Left renal cortex interstitium (tissue), 4 donors: Measurements from ENCODE around the gene PRADC1. TPM values are rescaled to one million over a fixed set of nuclear protein-coding genes. Genes with fewer than 3 reads are reported as not detected.
"Not testable (repeated sequence)": the region's sequence is repeated elsewhere in the genome, so short reads cannot be mapped to it uniquely, and the experiment has no call there.

Experiments used
- DNase-seq, 4 donors: peaks; one replicate each; pipeline ENCODE4 v3.0.0-alpha.2; 2013; ENCODE audit warnings: low read depth in 4 of 4, low spot score in 2 of 4, missing footprints in 1 of 4
- polyA plus RNA-seq, 4 donors: library from polyadenylated mRNA; unstranded; fragments of 120-200 nt; gene quantifications; one replicate each; pipeline ENCODE4 v1.2.1, GENCODE V29; 2013; ENCODE audit not compliant: insufficient read length in 4 of 4

Gene PRADC1
- polyA plus RNA-seq, 4 donors, result 12.2 to 17.8 (median 14.4) TPM

DNA sequence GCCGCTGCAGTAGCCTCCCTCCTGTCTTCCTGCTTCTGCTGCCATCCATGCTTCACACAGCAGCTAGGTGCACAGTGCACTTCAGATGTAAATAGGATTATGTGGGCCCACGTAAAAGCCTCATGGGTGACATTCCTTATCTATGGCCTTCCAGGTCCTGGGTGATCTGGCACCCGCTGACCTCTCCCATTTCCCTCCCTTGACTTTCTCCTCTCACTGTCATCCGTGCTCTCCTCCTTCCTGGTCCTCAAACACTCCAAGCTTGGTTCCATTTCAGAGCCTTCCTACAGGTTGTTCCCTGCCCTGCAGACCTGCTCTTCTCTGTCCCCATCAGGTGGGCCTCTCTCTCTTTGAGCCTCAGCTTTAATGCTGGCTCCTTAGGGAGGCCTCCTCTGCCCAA lies 23.0 kb downstream of the PRADC1 start:
- DNase-seq, result no peak

DNA sequence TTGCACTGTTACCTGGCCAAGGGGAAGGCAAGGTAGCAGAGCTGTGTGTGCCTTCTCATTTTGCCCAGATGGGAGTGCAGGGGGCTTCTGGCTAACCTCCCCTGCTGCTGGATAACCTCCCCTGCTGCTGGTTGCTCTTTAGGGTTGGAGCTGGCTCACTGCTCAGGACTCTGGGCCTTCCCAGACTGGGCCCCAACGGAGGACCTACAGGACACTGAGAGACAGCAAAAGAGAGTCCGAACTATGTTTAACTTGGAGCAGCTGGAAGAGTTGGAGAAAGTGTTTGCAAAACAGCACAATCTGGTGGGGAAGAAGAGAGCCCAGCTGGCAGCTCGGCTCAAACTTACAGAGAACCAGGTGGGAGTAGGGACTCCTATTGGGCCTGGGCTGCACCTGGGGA lies 24.8 kb downstream of the PRADC1 start:
- DNase-seq, result no peak

DNA sequence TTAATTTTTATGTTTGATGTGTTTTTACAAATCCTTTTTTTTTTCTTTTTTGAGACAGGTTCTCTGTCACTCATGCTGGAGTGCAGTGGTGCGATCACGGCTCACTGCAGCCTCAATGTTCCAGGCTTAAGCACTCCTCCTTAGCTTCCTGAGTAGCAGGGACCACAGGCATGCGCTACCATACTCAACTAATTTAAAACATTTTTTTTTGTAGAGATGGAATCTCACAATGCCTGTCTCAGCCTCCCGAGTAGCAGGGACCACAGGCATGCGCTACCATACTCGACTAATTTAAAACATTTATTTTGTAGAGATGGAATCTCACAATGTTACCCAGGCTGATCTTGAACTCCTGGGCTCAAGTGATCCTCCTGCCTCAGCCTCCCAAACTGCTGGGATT lies 27.4 kb downstream of the PRADC1 start:
- DNase-seq, result no peak

DNA sequence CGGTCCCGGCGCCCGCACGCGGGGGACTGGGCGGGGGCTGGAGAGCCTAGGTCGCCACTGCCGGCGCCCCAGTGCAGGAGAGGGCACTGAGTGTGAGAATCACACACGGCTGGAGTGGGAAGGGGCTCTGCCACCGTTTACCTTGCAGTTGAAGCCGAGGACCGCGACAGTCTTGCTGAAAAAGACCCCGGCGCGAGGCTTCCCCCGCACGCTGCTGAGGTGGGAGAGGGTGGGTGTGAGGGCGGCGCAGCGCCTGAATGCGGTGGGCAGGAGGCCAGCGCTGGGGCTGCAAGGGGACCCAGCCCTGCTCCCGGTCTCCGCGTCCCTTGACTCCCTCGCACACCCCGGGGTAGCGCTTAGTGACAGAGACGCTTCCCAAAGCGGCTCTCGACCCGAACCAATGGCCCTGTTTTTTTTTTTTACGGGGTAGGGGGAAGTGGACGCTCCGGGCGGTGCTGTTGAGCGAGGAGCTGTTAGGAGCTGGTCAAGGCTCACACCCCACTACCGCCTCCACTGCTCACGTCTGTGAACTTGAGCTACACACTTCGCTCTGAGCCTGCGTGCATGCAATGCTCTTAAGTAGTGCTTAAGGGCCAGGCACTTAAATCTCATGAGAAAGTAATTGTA lies 29.9 kb downstream of the PRADC1 start:
- DNase-seq, result no peak

DNA sequence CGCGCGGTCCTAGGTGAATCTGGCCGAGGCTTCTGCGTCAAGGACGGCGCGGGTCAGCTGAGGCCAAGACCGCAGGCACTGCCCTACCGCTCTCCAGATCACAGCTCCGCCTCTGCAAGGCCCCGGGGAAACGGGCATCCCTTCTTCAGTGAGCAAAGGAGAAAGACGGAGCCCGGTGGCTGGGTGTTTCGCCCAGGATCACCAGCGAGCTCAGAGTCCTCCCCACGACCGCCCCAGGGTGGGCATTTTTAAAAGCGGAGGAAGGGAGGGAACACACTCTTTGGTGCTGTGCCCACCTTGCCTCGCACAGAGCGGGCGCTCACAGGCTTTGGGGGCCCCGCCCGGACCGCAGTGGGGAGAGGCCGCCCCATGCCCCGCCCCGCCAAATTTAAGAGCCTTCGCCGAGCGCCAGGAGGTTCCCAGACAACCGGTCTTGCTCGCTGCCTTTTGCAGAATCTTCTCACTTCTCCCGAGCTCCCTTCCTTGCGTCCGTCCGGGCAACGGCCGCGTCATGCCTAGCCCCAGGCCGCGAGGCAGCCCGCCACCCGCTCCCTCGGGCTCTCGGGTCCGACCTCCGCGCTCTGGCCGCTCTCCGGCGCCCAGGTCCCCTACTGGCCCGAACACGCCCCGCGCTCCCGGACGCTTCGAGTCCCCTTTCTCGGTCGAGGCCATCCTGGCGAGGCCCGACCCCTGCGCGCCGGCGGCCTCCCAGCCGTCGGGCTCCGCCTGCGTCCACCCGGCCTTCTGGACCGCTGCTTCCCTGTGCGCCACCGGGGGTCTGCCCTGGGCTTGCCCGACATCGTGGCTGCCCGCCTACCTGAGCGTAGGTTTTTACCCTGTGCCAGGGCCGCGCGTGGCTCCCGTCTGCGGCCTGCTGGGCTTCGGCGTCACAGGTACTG lies 30.6 kb downstream of the PRADC1 start, which contains the start of gene NOTO:
Gene NOTO (plus strand): TSS at position 419 of the 899 bp plus-strand sequence. CDS start 93 bp downstream, at position 512.
- DNase-seq, result no peak

DNA sequence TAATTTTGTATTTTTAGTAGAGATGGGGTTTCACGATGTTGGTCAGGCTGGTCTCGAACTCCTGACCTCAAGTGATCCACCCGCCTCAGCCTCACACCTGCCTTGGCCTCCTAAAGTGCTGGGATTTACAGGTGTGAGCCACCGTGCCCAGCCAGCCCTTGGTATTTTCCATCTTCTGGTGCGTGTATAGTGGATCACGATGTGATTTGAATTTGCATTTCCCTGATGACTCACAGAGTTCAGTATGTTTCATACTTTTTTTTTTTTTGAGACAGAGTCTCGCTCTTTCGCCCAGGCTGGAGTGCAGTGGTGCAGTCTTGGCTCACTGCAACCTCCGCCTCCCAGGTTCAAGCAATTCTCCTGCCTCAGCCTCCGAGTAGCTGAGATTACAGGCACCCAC lies 32.8 kb downstream of the PRADC1 start:
- not testable (repeated sequence) for DNase-seq

DNA sequence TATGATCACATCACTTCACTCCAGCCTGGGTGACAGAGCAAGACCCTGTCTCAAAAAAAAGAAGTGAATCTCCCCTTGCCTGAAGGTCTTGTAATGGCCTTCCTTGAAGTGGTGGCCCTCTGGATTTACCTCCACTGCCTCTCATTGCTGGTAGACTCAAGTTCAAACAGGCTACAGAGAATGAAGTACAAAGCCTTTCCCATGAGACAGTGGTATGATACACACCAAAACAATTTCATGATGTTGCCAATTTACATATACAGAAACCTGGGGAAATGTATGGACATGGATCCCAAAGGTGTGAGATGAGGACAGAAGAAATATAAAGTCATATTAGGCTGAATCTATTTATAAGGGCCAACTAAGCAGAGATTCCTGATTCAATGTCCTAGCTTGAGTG lies 35.5 kb downstream of the PRADC1 start:
- DNase-seq, result no peak

DNA sequence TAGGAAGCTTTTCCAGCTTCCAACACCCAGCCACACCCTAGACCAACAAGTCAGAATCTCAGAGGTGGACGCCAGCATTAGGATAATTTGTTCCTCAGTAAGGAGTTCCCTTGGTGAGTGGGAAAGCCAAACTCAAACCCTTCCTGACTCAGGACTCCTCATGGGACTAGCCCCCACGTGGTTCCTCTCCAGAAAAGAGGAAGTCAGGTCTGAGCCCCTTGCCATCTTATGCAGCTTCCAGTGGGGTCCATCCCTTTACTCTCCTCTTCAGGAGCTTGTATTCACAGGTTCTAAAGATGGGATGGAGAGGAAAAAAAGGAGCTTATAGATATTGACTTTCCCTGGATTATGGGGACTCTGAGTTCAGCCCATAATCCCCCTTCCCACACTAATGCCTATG lies 45.5 kb downstream of the PRADC1 start:
- no peak for DNase-seq

DNA sequence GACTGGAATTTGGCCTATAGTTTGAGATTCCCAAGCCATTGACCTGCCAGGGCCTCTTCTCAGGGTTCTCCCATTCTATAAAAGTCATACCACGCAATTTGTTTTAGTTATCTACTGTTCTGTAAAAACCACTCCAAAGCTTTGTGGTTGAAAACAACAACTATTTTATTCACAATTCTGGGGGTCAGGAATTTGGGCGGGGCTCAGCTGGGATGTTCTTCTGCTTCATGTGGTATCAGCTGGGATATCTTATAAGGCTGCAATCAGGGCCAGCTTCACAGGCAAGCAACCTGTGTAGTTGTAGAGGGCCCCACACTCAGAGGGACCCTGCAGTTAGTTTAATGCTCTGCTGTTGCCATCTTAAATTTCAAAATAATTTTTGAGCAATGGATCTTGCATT lies 47.1 kb downstream of the PRADC1 start:
- no peak for DNase-seq

Other genes starting within 250 kb of the PRADC1 start
- 10 to 100 TPM; 25.2 to 33.7 (median 27.5) TPM for gene SFXN5, start 161.5 kb downstream of the PRADC1 start, polyA plus RNA-seq
- gene RAB11FIP5, start 120.3 kb downstream of the PRADC1 start, polyA plus RNA-seq, result 10 to 100 TPM; 36.9 to 44.9 (median 41.2) TPM
- under 1 TPM in 2 of 4 donors, not detected in 2; 0.06 to 0.17 TPM for gene NOTO, start 30.7 kb downstream of the PRADC1 start, polyA plus RNA-seq
- gene SMYD5, start 19.0 kb downstream of the PRADC1 start, polyA plus RNA-seq, result 10 to 100 TPM; 34.1 to 43.2 (median 38.2) TPM
- gene CCT7, start 1.1 kb upstream of the PRADC1 start, polyA plus RNA-seq, result 100 to 1,000 TPM; 235 to 265 (median 238) TPM
- gene FBXO41, start 51.2 kb upstream of the PRADC1 start, polyA plus RNA-seq, result 1 to 10 TPM; 1.7 to 3.5 (median 2.4) TPM
- not detected for gene EGR4, start 60.3 kb upstream of the PRADC1 start, polyA plus RNA-seq
- gene ALMS1, start 152.6 kb upstream of the PRADC1 start, polyA plus RNA-seq, result 10 to 100 TPM; 36.0 to 40.7 (median 39.3) TPM